ENCODE results near the gene GNB5. TPM values are rescaled to one million over a fixed set of nuclear protein-coding genes. Genes with fewer than 3 reads are reported as not detected.

The GNB5 gene
- total and polyA plus RNA-seq, 12 donors, result 4.7 to 12.8 (median 7.6) TPM

GRCh38 chr15:52118969-52119749 is 72.0 kb downstream of the GNB5 start:
- 60 to 66% methylated on average over 3 of the region's 3 CpGs for WGBS, 2 donors
- DNase-seq (no peak), ATAC-seq (no peak)

GRCh38 chr15:52117549-52117948 is 73.6 kb downstream of the GNB5 start:
- ATAC-seq, result peak in 3 of 8 donors; percentile 8 to 20 (median 19)
- peaks cover 0 to 3% (median 1%) of the 10 kb centered on the region in 9 donors for H3K4me1 ChIP-seq
- no peaks in the 10 kb centered on the region for H3K9me3 ChIP-seq
- H3K4me3 ChIP-seq, result no peak overlapping the region
- intact Hi-C loops (cut with DNase I), result no loop called here
- no peak for DNase-seq
- peaks cover 0 to 9% (median 0%) of the 10 kb centered on the region in 9 donors for H3K36me3 ChIP-seq
- TF ChIP-seq CTCF (IDR thresholded peaks at IDR 0.05), result no peak
- no peak overlapping the region for H3K27ac ChIP-seq
- peaks cover 0 to 15% (median 12%) of the 10 kb centered on the region in 7 donors for H3K27me3 ChIP-seq
- WGBS, 2 donors, result 92% methylated on average over 9 of the region's 9 CpGs

More at GRCh38 chr15:52118969-52119749, 72.0 kb downstream of the GNB5 start:
- intact Hi-C loops (cut with DNase I), result no loop called here
- Histone ChIP-seq H3K27me3 (peaks cover 0 to 3% (median 0%) of the 10 kb centered on the region in 7 donors), H3K9me3 (no peaks in the 10 kb centered on the region), H3K4me1 (no peaks in the 10 kb centered on the region), H3K27ac (no peak overlapping the region), H3K4me3 (no peak overlapping the region), H3K36me3 (peaks cover 0 to 12% (median 0%) of the 10 kb centered on the region in 9 donors)
- no peak for TF ChIP-seq CTCF (IDR thresholded peaks at IDR 0.05)

- no peak for ATAC-seq
- Histone ChIP-seq H3K4me1 (peaks cover 0 to 11% (median 10%) of the 10 kb centered on the region in 9 donors), H3K4me3 (no peak overlapping the region), H3K27ac (no peak overlapping the region), H3K27me3 (peaks cover 9 to 30% (median 28%) of the 10 kb centered on the region in 7 donors), H3K36me3 (no peaks in the 10 kb centered on the region), H3K9me3 (no peaks in the 10 kb centered on the region)
- DNase-seq, result no peak
- TF ChIP-seq CTCF (IDR thresholded peaks at IDR 0.05), result no peak
- WGBS, 2 donors, result 73 to 74% methylated on average over 9 of the region's 9 CpGs
- intact Hi-C loops (cut with DNase I), result no loop called here
These were observed 75.4 kb downstream of the GNB5 start for GRCh38 chr15:52115598-52116427.

GRCh38 chr15:52114261-52115055 is 76.7 kb downstream of the GNB5 start:
- peaks cover 9 to 43% (median 36%) of the 10 kb centered on the region in 7 donors for H3K27me3 ChIP-seq
- 64 to 69% methylated on average over 5 of the region's 5 CpGs for WGBS, 2 donors

More at GRCh38 chr15:52114261-52115055, 76.7 kb downstream of the GNB5 start:
- H3K4me3 ChIP-seq, result no peak overlapping the region
- H3K9me3 ChIP-seq, result no peaks in the 10 kb centered on the region
- H3K4me1 ChIP-seq, result peaks cover 0 to 11% (median 10%) of the 10 kb centered on the region in 9 donors
- no peaks in the 10 kb centered on the region for H3K36me3 ChIP-seq
- DNase-seq, result no peak
- intact Hi-C loops (cut with DNase I), result no loop called here
- no peak for TF ChIP-seq CTCF (IDR thresholded peaks at IDR 0.05)
- no peak overlapping the region for H3K27ac ChIP-seq
- ATAC-seq, result no peak

All from heart right ventricle (tissue), 16 donors.